WTC11 (cell line): ENCODE measurements around the gene PCBP3.

Experiments
- ATF6 ChIP-seq: sonication (generic); formaldehyde crosslinking; IDR thresholded peaks from 2 replicates; pipeline ENCODE4 v1.8.1; 2023; ENCODE audit warnings: mild to moderate bottlenecking, missing genetic modification reagents
- CBFB ChIP-seq: sonication (generic); formaldehyde crosslinking; IDR thresholded peaks from 2 replicates; pipeline ENCODE4 v1.8.1; 2022; ENCODE audit warnings: mild to moderate bottlenecking, low read depth, missing genetic modification reagents
- CTCF ChIP-seq: fragments of 200-600 bp; IDR thresholded peaks from 2 replicates; pipeline ENCODE4 v1.8.0; 2022; ENCODE audit warnings: antibody characterized with exemption
- FOXJ3 ChIP-seq: sonication (generic); formaldehyde crosslinking; IDR thresholded peaks from 2 replicates; pipeline ENCODE4 v1.9.0; 2021; ENCODE audit warnings: missing genetic modification reagents, mild to moderate bottlenecking, borderline replicate concordance
- MXD4 ChIP-seq: fragments of 250-450 bp; sonication (Bioruptor Pico); IDR thresholded peaks from 2 replicates; pipeline ENCODE4 v1.8.0; 2021; ENCODE audit warnings: mild to moderate bottlenecking, moderate library complexity, borderline replicate concordance
- NR1H2 ChIP-seq: sonication (generic); formaldehyde crosslinking; IDR thresholded peaks from 2 replicates; pipeline ENCODE4 v1.9.0; 2021; ENCODE audit warnings: mild to moderate bottlenecking, moderate library complexity, missing genetic modification reagents
- TCF7 ChIP-seq: sonication (generic); formaldehyde crosslinking; IDR thresholded peaks from 2 replicates; pipeline ENCODE4 v1.8.0; 2022; ENCODE audit warnings: mild to moderate bottlenecking, low read depth, missing genetic modification reagents, moderate library complexity
- TEAD4 ChIP-seq: sonication (generic); formaldehyde crosslinking; IDR thresholded peaks from 2 replicates; pipeline ENCODE4 v1.8.0; 2022; ENCODE audit warnings: mild to moderate bottlenecking, missing genetic modification reagents
- ZNF416 ChIP-seq: fragments of 250-450 bp; sonication (Bioruptor Pico); IDR thresholded peaks from 2 replicates; pipeline ENCODE4 v1.9.0; 2021; ENCODE audit warnings: mild to moderate bottlenecking, inconsistent platforms
- TF ChIP-seq, protein P1 (sequence below): sonication (generic); formaldehyde crosslinking; conservative IDR thresholded peaks from 2 replicates; pipeline ENCODE4 v1.8.1; 2022; ENCODE audit warnings: mild to moderate bottlenecking, missing genetic modification reagents

DNA sequence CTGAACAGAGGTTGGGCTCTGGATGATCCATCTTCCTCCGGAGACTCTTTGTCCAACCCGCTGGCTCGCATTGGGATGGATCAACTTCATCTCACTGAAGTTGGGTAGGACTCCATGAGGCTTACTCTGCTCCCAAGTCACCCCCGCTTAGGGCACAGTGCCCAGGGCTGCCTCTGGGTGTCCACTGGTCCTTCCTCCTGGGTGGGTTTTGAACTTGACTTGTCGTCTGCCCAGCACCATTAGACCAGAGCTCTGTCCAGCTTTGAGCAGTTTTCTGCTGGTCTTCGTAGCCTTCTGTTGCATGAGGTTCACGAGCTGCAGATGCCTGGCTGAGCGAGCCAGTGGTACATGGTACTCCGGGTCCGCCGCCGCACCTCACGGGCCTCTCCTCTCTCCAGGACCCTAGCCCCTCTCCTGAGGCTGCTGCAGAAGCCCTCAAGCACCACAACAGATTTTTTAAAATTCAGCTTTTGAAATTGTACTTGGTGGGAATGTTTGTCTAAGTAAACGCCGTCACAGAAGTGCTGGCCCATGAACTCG is 304.3 kb downstream of the PCBP3 start:
- TF ChIP-seq MXD4 (no peak), CBFB (CRISPR knock-in tag) (no peak), TEAD4 (CRISPR knock-in tag) (no peak), ZNF416 (CRISPR knock-in tag) (no peak), CTCF (no peak), TCF7 (no peak), NR1H2 (CRISPR knock-in tag) (no peak), ATF6 (no peak), FOXJ3 (no peak)
- TF ChIP-seq, protein P1, sequence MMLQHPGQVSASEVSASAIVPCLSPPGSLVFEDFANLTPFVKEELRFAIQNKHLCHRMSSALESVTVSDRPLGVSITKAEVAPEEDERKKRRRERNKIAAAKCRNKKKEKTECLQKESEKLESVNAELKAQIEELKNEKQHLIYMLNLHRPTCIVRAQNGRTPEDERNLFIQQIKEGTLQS (CRISPR knock-in tag): no peak
